ENCODE data around the gene LONP2.

The LONP2 gene, protein sequence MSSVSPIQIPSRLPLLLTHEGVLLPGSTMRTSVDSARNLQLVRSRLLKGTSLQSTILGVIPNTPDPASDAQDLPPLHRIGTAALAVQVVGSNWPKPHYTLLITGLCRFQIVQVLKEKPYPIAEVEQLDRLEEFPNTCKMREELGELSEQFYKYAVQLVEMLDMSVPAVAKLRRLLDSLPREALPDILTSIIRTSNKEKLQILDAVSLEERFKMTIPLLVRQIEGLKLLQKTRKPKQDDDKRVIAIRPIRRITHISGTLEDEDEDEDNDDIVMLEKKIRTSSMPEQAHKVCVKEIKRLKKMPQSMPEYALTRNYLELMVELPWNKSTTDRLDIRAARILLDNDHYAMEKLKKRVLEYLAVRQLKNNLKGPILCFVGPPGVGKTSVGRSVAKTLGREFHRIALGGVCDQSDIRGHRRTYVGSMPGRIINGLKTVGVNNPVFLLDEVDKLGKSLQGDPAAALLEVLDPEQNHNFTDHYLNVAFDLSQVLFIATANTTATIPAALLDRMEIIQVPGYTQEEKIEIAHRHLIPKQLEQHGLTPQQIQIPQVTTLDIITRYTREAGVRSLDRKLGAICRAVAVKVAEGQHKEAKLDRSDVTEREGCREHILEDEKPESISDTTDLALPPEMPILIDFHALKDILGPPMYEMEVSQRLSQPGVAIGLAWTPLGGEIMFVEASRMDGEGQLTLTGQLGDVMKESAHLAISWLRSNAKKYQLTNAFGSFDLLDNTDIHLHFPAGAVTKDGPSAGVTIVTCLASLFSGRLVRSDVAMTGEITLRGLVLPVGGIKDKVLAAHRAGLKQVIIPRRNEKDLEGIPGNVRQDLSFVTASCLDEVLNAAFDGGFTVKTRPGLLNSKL

DNA sequence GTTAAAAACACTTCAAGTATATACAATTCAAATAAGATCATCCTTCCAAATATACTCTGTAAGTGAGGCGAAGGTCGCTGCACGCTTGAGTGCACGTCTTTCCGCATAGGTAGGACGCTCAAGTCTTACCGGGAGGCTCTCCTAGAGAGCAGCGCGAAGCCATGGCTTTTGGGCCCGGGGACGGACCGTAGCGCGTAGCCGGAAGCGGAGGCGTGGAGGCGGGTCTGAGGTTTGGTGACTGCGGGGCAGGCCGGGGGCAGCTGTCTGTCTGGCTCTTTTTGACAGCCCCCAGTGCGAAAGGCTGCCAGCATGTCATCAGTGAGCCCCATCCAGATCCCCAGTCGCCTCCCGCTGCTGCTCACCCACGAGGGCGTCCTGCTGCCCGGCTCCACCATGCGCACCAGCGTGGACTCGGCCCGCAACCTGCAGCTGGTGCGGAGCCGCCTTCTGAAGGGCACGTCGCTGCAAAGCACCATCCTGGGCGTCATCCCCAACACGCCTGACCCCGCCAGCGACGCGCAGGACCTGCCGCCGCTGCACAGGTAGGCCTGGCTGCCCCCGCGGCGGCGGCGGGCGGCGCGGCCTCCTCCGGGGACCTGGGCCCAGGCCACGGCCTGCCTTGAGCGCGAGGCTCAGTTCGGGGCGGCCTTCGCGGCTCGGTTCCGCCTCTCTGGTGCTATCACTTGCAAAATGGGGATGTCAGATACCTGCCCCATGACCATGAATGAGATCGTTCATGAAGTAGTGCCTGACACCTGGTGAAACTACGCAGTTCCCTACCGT is at the start of gene LONP2:
Gene LONP2 (plus strand): TSS at position 221 of the 783 bp plus-strand sequence. CDS start 89 bp downstream, at position 310.
- peak; percentile 74 for DNase-seq

DNA sequence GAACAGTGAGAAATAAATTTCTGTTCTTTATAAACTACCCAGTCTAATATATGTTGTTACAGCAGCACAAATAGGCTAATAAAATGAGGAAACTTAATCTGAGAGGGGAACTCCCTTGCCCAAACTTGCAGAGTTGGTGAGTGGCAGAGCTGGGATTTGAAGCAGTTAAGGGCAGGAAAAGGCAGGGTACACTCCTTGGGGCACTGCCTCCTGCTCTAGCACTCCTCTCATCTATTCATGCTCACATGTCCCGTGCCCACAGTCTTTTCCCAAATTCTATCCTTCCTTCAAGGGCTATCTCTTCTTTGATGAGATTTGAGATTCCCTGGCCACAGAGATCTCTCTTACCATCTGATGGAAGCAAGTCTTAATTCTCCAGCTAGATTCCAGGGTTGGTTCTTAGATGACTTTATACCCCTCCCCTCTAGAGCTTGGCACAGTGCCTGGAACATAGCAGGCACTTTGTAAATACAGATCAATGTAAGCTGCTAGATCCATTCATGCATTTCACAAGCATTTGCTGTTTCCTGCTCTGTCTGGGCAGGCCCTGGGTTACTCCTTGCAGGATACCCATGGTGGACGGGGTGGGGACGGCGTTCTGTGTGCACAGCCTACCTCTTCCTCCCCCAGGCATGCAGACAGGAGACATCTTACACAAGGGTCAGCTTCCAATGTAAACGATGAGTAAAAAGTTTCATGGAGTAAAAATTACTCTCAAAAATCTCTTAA is 49.1 kb upstream of the LONP2 start:
- DNase-seq: peak; percentile 15

DNA sequence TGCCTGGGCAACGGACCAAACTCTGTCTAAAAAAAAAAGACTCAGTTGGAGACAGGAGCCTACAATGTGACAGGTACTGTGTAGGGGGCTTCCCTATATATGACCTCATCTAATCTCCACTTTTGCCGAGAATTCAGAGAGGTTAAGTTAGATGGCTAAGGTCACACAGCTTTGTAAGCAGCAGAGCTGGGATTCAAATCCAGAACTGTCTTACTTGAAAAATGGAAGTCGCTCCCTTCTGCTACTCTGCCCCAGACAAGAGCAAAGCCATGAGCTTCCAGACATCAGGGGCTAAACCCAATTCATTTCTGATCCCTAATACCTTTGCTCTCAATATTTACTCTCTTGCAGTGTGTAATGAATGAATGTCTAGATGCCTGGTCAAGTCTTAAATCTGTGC is 46.8 kb upstream of the LONP2 start:
- no peak for DNase-seq

DNA sequence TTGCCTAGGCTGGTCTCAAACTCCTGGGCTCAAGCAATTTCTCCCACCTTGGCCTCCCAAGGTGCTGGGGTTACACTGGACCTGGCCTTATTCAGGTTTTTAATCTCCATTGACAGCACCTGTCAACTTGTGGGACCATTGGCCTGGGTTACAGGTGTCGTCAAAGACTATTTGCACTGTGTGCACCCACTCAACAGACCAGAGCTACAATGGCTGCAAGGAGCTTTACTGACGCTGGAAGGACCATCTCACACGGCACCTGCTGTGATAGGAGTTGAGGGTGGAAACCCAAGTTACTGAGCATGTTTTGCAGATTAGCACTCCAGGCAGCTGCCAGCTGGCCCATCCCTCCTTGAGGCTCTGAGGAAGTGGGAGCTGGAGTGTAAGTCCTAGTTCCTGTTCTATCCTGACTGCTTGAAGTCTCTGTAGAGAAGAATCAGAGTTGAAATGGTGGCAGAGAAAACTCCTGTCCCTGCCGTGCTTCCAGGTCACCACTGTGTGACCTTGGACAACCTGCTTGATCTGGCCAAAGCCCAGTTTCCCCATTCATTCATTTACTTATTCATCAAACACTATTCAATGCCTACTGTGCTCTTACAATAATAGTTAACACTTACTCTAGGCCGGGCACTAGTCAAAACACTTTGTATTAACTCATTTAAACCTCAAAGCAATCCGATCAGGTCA is 42.4 kb upstream of the LONP2 start:
- DNase-seq: no peak

GRCh38 chr16:48203974-48204824 is 39.9 kb upstream of the LONP2 start:
- DNase-seq: no peak

GRCh38 chr16:48204825-48205151 is 39.3 kb upstream of the LONP2 start:
- no peak for DNase-seq

GRCh38 chr16:48206594-48207242 is 37.4 kb upstream of the LONP2 start:
- DNase-seq: no peak

DNA sequence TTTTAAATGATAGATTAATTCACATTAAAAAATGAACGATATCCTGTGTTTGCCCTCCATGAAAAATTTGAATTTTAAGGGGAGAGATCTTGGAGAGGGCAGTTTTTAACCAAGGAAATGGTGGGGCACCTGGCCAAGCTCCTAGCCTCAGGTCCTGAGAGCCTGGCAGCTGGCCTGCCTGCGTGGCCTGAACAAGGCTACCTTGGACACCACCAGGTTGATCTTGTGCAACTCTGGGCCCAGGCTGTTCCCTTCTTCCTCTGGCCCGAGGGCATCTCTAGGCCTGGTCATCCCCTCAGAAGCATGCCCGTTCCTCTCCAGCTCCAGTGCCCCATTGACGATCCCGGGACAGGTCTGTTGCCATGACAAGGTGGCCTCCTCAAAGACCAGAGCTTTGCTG is 33.4 kb upstream of the LONP2 start:
- DNase-seq: no peak

- no peak for DNase-seq
Measured at GRCh38 chr16:48212033-48212432, 32.1 kb upstream of the LONP2 start.

- DNase-seq: no peak
Measured at GRCh38 chr16:48215738-48216137, 28.4 kb upstream of the LONP2 start.

DNA sequence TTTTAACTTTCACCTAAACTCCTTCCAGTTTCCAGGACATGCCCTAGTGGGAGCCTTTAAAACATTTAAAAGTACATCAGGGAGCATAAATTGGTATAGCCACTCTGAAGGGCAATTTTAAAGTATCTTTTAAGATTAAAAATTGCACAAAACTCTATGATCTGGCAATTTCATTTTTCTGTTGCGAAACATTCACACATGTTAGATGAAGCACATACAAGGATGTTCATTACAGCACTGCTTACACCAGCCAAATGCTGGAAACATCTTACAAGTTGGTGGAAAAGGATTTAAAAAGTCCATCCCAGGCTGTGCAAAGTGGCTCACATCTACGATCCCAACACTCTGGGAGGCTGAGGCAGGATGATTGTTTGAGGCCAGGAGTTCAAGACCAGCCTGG is 26.4 kb upstream of the LONP2 start:
- DNase-seq: no peak

GRCh38 chr16:48218473-48218872 is 25.6 kb upstream of the LONP2 start:
- DNase-seq: no peak

GRCh38 chr16:48220891-48221290 is 23.2 kb upstream of the LONP2 start:
- no peak for DNase-seq

DNA sequence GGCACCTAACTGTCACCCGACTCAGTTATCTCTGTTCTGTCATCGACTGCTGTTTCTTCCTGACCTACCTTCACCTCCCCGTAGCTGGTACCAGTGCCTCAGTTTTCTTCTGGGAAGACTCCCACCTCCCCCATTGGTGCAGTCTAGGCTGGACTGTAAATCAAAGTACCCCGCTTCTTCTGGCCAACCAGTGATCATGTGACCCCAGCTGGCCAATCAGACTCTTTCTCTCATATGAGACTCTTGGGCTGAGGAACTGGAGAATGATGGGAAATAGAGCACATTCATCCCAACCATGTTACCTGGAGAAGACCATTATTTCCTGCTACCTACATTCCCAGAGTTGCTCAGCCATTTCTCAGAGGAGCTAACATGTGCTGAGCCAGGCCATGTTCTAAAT is 20.6 kb upstream of the LONP2 start:
- no peak for DNase-seq

DNA sequence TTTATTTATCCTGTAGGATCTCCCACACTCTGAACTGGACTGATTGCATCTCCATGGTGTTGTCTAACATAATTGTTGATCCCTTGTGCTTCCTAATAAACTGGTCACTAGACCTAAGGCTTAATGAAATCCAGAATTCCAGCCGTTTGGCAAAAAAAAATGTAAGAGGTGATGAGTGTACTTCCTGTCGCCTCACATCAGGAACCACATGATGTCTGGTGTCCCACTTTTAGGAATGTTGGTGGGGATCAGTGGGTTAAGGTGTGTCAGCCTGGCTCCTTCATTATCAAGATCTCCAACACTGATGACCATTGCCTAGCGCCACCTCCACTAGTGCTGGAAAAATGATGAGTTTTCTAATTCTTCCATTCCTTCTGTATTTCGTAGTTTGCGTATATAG is 18.6 kb upstream of the LONP2 start:
- DNase-seq: no peak

- DNase-seq: no peak
Measured at GRCh38 chr16:48231727-48232492, 12.2 kb upstream of the LONP2 start.

DNA sequence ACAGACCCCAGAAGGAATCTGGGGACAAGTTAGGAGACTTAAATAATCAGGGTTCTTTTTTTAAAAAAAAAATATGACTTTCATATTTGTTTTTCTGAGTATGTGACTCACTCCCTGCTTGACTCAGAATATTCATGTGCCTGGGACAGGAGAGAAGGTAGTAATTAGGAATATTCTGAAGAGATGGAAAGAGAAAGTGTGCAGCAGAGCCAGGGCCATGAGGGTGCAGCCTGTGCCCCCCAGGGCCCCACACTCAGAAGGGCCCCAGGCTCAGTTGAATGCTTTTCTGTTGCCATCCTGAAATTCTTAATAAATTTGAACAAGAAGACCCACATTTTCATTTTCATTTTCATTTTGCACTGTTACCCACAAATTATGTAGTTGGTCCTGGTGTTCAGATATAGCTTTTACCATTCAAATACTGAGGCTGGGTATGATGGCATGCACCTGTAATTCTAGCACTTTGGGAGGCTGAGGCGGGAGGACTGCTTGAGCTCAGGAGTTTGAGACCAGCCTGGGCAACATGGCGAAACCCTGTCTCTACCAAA is 11.5 kb upstream of the LONP2 start:
- no peak for DNase-seq

- no peak for DNase-seq
Measured at GRCh38 chr16:48234630-48235029, 9.5 kb upstream of the LONP2 start.

GRCh38 chr16:48235058-48235555 is 9.0 kb upstream of the LONP2 start:
- no peak for DNase-seq
